ENCODE measurements around the gene ATP6V1B1. TPM values are rescaled to one million over a fixed set of nuclear protein-coding genes. Genes with fewer than 3 reads are reported as not detected.

Gene ATP6V1B1
- total and polyA plus RNA-seq, 2 of the 4 experiments (the other 2 are of a cell fraction), result 1.3 TPM; not detected in 1

- no TSS peak for BruUV-seq (replicated peaks)
- H3K18ac ChIP-seq (ENCODE audit: low read depth, low read length), result no peak overlapping the region
- CTCF ChIA-PET, result interaction anchor here (1.1 kb wide), 1 partner anchor 53 kb away, joined by 4 read pairs; no protein-coding TSS in a partner anchor
Observed at GRCh38 chr2:70895249-70895648, 40.5 kb upstream of the ATP6V1B1 start.

More at GRCh38 chr2:70895249-70895648, 40.5 kb upstream of the ATP6V1B1 start:
- H3K27me3 ChIP-seq (ENCODE audit: control insufficient read depth, insufficient read depth, low read length), result peaks cover 98% of the 10 kb centered on the region
- H3K23ac ChIP-seq (ENCODE audit: low read depth, low read length), result no peak overlapping the region
- H2BK20ac ChIP-seq (ENCODE audit: low read depth, low read length), result no peak overlapping the region
- H3K4me3 ChIP-seq (ENCODE audit: insufficient read depth, low read depth, low read length), result no peak overlapping the region
- H3K4me1 ChIP-seq (ENCODE audit: control insufficient read depth, insufficient read depth, low read length), result no peaks in the 10 kb centered on the region; the same call in 1 of the 2 replicates
- no peak overlapping the region for H2BK120ac ChIP-seq (ENCODE audit: low read depth, low read length)
- H3K27ac ChIP-seq (ENCODE audit: insufficient read depth, low read length), result no peak overlapping the region
- dilution Hi-C loops (cut with HindIII; ENCODE audit: low sequenced_read_pairs, unreplicated experiment) (no loop called here), in situ Hi-C loops (cut with MboI; ENCODE audit: low sequenced_read_pairs) (no loop called here), intact Hi-C loops (cut with micrococcal nuclease) (no loop called here)
- no peak overlapping the region for H2BK5ac ChIP-seq (ENCODE audit: low read depth, low read length, poor library complexity, severe bottlenecking)
- H4K20me1 ChIP-seq (ENCODE audit: insufficient read depth, low read length), result no peaks in the 10 kb centered on the region
- H2BK15ac ChIP-seq (ENCODE audit: low read depth, low read length), result no peak overlapping the region
- DNase-seq (no peak), ATAC-seq (ENCODE audit: low read depth) (no peak)
- H3K79me1 ChIP-seq (ENCODE audit: low read depth in 1 of 2, low read length in 2 of 2), result no peaks in the 10 kb centered on the region
- POLR2A ChIA-PET (ENCODE audit: unreplicated experiment), result no interaction called here
- H2AK5ac ChIP-seq (ENCODE audit: low read depth, low read length), result no peak overlapping the region
- H3K9me1 ChIP-seq (ENCODE audit: insufficient read depth, low read length), result no peaks in the 10 kb centered on the region
- H2AFZ ChIP-seq (replicated peaks; ENCODE audit: low read length, poor library complexity), result no peak overlapping the region
- H3K4me2 ChIP-seq (ENCODE audit: low read depth, low read length), result no peak overlapping the region
- no peaks in the 10 kb centered on the region for H3K36me3 ChIP-seq (ENCODE audit: control insufficient read depth, insufficient read depth, low read length)
- H3K56ac ChIP-seq (ENCODE audit: extremely low read depth, insufficient read depth, low read length), result no peak overlapping the region
- 20% methylated on average over 1 of the region's 3 CpGs; no CpG with 5 or more reads in 1 of the 2 experiments for WGBS, 2 experiments (ENCODE audit: extremely low coverage in 2 of 2, insufficient read length in 1 of 2)
- H4K8ac ChIP-seq (ENCODE audit: low read depth in 2 of 2, low read length in 2 of 2), result no peak overlapping the region
- no peaks in the 10 kb centered on the region; the same call in 1 of the 2 replicates for H3K9me3 ChIP-seq (ENCODE audit: control insufficient read depth, insufficient read depth, low read length)
- no peak overlapping the region for H3K4ac ChIP-seq (ENCODE audit: low read depth, low read length)
- no peak overlapping the region for H4K5ac ChIP-seq (ENCODE audit: low read depth, low read length)
- no peak overlapping the region for H4K91ac ChIP-seq (ENCODE audit: insufficient read depth, low read depth, low read length)
- H3K9ac ChIP-seq (ENCODE audit: low read depth, low read length), result no peak overlapping the region
- no peak for TF ChIP-seq FOS (IDR thresholded peaks at IDR 0.05; ENCODE audit: low read depth, low read length)
- TF ChIP-seq RFX5 (IDR thresholded peaks at IDR 0.05; ENCODE audit: low read depth, low read length), result no peak
- no peak for TF ChIP-seq USF2 (IDR thresholded peaks at IDR 0.05; ENCODE audit: low read depth, low read length)
- TF ChIP-seq MXI1 (IDR thresholded peaks at IDR 0.05; ENCODE audit: borderline replicate concordance, low read depth, low read length), result no peak
- TF ChIP-seq MAFK (IDR thresholded peaks at IDR 0.05; ENCODE audit: low read depth, low read length), result no peak
- no peak for TF ChIP-seq NFE2L2 (IDR thresholded peaks at IDR 0.05; ENCODE audit: low read depth, low read length)
- no peak for TF ChIP-seq SMC3 (IDR thresholded peaks at IDR 0.05; ENCODE audit: low read depth, low read length)
- no peak for TF ChIP-seq BHLHE40 (IDR thresholded peaks at IDR 0.05; ENCODE audit: low read depth, low read length)
- TF ChIP-seq RAD21 (IDR thresholded peaks at IDR 0.05; ENCODE audit: low read length), result no peak
- TF ChIP-seq, protein P1, sequence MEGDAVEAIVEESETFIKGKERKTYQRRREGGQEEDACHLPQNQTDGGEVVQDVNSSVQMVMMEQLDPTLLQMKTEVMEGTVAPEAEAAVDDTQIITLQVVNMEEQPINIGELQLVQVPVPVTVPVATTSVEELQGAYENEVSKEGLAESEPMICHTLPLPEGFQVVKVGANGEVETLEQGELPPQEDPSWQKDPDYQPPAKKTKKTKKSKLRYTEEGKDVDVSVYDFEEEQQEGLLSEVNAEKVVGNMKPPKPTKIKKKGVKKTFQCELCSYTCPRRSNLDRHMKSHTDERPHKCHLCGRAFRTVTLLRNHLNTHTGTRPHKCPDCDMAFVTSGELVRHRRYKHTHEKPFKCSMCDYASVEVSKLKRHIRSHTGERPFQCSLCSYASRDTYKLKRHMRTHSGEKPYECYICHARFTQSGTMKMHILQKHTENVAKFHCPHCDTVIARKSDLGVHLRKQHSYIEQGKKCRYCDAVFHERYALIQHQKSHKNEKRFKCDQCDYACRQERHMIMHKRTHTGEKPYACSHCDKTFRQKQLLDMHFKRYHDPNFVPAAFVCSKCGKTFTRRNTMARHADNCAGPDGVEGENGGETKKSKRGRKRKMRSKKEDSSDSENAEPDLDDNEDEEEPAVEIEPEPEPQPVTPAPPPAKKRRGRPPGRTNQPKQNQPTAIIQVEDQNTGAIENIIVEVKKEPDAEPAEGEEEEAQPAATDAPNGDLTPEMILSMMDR (conservative IDR thresholded peaks at IDR 0.05; ENCODE audit: low read depth, low read length), result no peak
- TF ChIP-seq CHD1 (IDR thresholded peaks at IDR 0.05; ENCODE audit: low read depth, low read length), result no peak
- TF ChIP-seq POLR2A (IDR thresholded peaks at IDR 0.05; ENCODE audit: low read depth, low read length), result no peak
- H2AK9ac ChIP-seq (replicated peaks; ENCODE audit: low read depth, low read length, poor library complexity), result no peak overlapping the region
- H3K14ac ChIP-seq (replicated peaks; ENCODE audit: low read depth, low read length), result no peak overlapping the region

All from IMR-90 (cell line).